Neural progenitor cell (in vitro differentiated cells): Measurements from ENCODE around the gene TMEM62.

ENCODE experiments used
- CTCF ChIP-seq: fragments of 200-600 bp; sonication (generic); IDR thresholded peaks from 2 replicates; pipeline ENCODE4 v1.5.1; 2017; ENCODE audit warnings: antibody characterized with exemption, mild to moderate bottlenecking
- EZH2 ChIP-seq: fragments of 200-600 bp; sonication (generic); IDR thresholded peaks from 2 replicates; pipeline ENCODE4 v1.6.1; 2017; ENCODE audit warnings: antibody characterized with exemption, mild to moderate bottlenecking, moderate library complexity
- EZH2phosphoT487 ChIP-seq: fragments of 200-600 bp; sonication (generic); IDR thresholded peaks from 2 replicates; pipeline ENCODE4 v1.6.1; 2017; ENCODE audit warnings: antibody characterized with exemption

GRCh38 chr15:43221422-43221821 is 88.0 kb downstream of the TMEM62 start:
- TF ChIP-seq EZH2 (no peak), CTCF (no peak), EZH2phosphoT487 (no peak)
